Nephron progenitor cell (in vitro differentiated cells): ENCODE data around the gene CASP5.
"Not testable (repeated sequence)": the region's sequence is repeated elsewhere in the genome, so short reads cannot be mapped to it uniquely, and the experiment has no call there.

Experiments
- DNase-seq: peaks from one replicate; pipeline ENCODE4 v3.0.0; 2021
- H3K27ac Mint-ChIP-seq: 2 replicates; pipeline ENCODE4 v1.8.0; 2021; ENCODE audit warnings: mild to moderate bottlenecking, moderate library complexity, mixed read lengths
- H3K27me3 Mint-ChIP-seq: 2 replicates; pipeline ENCODE4 v1.8.0; 2021; ENCODE audit warnings: mild to moderate bottlenecking, low read depth, mixed read lengths; ENCODE audit not compliant: poor library complexity
- H3K36me3 Mint-ChIP-seq: 2 replicates; pipeline ENCODE4 v1.8.0; 2021; ENCODE audit warnings: low read depth, mixed read lengths
- H3K4me1 Mint-ChIP-seq: 2 replicates; pipeline ENCODE4 v1.8.0; 2021; ENCODE audit warnings: mixed read lengths
- H3K4me3 Mint-ChIP-seq: 2 replicates; pipeline ENCODE4 v1.8.0; 2021; ENCODE audit warnings: mild to moderate bottlenecking, moderate library complexity, mixed read lengths
- H3K9me3 Mint-ChIP-seq: 2 replicates; pipeline ENCODE4 v1.8.0; 2021; ENCODE audit warnings: mild to moderate bottlenecking, moderate library complexity, mixed read lengths
- TF ChIP-seq, protein P1 (sequence below): fragments of 200-600 bp; sonication (generic); IDR thresholded peaks from 2 replicates; pipeline ENCODE4 v1.5.0; 2021; ENCODE audit warnings: antibody characterized with exemption

CASP5 gene

DNA sequence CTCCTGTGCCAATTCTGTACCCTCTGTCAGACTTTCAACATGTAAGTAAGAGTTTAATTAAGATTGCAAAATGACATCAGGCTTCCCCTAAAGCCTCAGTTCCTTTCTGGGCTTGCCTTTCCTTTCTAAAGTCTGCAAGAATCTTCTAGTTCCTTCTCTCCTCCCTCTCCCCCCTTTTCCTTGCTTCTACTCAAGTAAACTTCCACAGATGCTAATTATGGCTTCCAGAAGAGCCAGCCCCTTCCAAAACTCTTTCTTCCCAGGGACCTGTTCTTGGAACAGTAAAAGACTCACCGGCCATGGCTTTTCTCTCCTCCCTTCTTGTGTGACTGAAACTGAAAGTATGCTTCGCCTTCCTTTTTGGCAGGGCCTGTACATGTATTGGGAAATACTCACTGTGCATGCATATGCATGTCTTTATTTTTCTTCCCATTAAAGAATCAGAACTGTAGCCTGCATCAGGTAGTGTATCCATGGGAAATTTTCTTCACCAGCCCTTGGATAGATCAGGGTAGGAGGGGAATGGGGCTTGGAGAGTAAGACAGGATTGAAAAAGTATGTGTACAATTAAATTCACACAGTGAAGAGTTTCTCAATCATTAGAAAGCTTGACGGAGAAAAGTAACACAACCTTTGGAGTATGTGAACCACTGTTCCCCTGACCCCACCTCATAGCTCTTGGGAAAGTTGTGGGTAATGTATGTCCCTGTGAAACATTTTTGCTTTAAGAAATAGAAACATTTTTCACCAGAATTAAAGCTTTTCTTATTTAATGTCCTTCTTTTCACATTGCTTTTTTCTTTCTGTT, 12.0 kb upstream of the CASP5 start, which contains the start of gene CASP1:
Gene CASP1 (minus strand): TSS at position 332 of the 808 bp plus-strand sequence. CDS start 31 bp downstream, at position 301.
- Mint-ChIP-seq H3K4me1 (no peaks in the 10 kb centered on the region), H3K9me3 (no peaks in the 10 kb centered on the region), H3K27me3 (no peaks in the 10 kb centered on the region), H3K27ac (no peak within 1 kb of the TSS), H3K36me3 (no peaks in the 10 kb centered on the region), H3K4me3 (no peak within 1 kb of the TSS)
- TF ChIP-seq, protein P1, sequence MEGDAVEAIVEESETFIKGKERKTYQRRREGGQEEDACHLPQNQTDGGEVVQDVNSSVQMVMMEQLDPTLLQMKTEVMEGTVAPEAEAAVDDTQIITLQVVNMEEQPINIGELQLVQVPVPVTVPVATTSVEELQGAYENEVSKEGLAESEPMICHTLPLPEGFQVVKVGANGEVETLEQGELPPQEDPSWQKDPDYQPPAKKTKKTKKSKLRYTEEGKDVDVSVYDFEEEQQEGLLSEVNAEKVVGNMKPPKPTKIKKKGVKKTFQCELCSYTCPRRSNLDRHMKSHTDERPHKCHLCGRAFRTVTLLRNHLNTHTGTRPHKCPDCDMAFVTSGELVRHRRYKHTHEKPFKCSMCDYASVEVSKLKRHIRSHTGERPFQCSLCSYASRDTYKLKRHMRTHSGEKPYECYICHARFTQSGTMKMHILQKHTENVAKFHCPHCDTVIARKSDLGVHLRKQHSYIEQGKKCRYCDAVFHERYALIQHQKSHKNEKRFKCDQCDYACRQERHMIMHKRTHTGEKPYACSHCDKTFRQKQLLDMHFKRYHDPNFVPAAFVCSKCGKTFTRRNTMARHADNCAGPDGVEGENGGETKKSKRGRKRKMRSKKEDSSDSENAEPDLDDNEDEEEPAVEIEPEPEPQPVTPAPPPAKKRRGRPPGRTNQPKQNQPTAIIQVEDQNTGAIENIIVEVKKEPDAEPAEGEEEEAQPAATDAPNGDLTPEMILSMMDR, result no peak
- DNase-seq, result no peak

DNA sequence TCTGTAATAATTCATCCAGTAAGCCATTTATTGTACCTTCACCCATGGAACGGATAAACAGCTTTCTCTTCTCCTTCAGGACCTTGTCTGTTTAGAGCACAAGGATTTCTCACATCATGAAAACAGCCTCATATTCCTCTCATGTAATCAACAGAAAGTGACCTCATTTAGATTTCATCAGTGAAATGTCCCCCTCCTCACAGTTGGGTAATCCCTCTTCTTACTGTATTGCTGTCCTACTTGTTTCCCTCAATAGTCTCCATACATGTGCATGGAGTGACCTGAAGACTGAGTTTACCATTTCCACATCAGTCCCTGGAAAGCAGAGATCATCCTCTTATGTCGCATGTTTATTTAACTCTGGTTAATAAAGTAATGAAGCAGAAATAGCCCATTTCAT, 11.4 kb upstream of the CASP5 start:
- not testable (repeated sequence) for H3K4me3 Mint-ChIP-seq, H3K36me3 Mint-ChIP-seq, H3K4me1 Mint-ChIP-seq, H3K9me3 Mint-ChIP-seq, H3K27me3 Mint-ChIP-seq, DNase-seq, H3K27ac Mint-ChIP-seq

DNA sequence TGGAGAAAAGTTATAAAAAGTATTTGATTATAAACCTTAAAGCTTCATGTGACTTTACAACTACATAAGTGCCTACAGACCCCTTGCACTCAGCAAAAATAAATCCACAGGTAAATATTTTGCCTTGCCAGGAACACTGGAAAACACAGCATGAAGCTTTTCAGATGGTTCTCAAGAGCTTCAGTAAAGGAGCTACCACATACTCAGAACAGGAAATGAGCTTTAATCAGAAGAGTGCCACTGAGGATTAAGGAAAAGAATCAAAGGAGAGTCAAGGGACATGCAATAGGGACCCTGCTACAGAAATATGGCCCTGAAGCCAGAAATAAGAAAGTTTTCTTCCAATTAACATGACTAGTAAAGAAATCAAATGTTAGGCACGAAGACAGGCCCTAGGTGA, 10.8 kb upstream of the CASP5 start:
- H3K27me3 Mint-ChIP-seq, result no peaks in the 10 kb centered on the region
- no peaks in the 10 kb centered on the region for H3K9me3 Mint-ChIP-seq
- no peak for DNase-seq
- TF ChIP-seq, protein P1, result no peak
- no peak overlapping the region for H3K4me3 Mint-ChIP-seq
- no peak overlapping the region for H3K27ac Mint-ChIP-seq
- H3K4me1 Mint-ChIP-seq, result no peaks in the 10 kb centered on the region
- H3K36me3 Mint-ChIP-seq, result no peaks in the 10 kb centered on the region

DNA sequence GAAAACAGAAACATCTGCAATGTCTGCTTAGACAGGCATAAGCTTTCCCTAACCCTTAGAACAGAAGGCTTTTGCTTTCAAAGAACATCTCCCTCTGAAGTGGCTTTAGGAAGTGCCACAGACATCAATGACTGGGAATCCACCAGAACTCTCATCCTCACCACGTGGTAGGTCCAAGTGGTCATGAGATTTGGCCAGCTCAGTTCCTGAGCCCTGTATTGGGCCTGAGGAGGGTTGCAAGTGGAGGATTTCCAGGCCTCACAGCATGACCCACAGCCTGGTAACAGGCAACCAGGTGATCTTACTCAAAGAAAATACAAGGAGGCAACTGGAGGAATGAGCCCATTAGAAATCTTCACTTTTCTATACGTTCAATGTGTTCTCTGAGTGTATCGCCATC, 10.4 kb upstream of the CASP5 start:
- no peak for DNase-seq
- Mint-ChIP-seq H3K9me3 (no peaks in the 10 kb centered on the region), H3K27ac (no peak overlapping the region)

DNA sequence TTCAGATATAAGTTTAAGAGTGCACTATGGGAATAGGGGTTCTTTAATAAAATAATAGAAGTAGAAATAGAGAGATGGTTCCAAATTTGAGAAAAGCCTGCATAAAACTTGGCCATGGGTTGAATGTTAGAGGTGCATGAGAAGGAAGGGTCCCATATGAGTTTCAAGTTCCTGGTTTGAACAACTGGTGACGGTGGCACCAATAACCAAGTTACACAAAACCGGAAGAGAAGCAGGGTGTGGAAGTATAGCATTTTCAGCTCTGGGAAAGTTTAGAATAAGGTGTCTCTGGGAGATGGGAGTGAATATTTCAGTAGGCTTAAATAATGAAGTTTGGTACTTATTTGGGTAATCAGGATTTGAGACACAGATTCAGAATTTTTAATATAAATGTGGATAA, 9.5 kb upstream of the CASP5 start:
- Mint-ChIP-seq H3K27ac (no peak overlapping the region), H3K36me3 (no peaks in the 10 kb centered on the region), H3K4me3 (no peak overlapping the region), H3K4me1 (no peaks in the 10 kb centered on the region), H3K27me3 (no peaks in the 10 kb centered on the region), H3K9me3 (no peaks in the 10 kb centered on the region)
- TF ChIP-seq, protein P1, result no peak
- DNase-seq, result no peak

More for the DNA sequence above, 10.4 kb upstream of the CASP5 start:
- no peak overlapping the region for H3K4me3 Mint-ChIP-seq
- no peaks in the 10 kb centered on the region for H3K27me3 Mint-ChIP-seq
- TF ChIP-seq, protein P1, result no peak
- no peaks in the 10 kb centered on the region for H3K4me1 Mint-ChIP-seq
- no peaks in the 10 kb centered on the region for H3K36me3 Mint-ChIP-seq

DNA sequence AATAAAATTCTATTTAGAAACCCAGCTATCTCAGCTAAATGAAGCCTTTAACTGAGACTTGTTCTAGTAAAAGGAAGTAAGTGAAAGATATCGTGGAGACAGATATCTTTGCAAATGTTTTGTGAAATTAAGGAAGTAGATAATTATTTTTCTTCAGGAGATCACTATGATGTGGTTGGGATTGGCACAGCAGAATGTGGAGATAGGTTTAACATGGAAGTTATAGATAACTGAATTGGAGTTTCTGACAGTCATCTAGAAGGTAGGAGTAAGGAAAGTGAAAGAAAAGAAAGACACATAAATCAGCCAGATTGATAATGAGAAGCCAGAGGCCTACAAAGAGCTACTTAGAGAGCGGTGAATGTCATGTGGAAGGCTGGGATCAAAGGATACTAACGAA, 4.7 kb upstream of the CASP5 start:
- DNase-seq, result no peak
- H3K27me3 Mint-ChIP-seq, result no peaks in the 10 kb centered on the region

More for the DNA sequence above, 4.7 kb upstream of the CASP5 start:
- H3K4me1 Mint-ChIP-seq, result no peaks in the 10 kb centered on the region
- TF ChIP-seq, protein P1, result no peak
- no peak overlapping the region for H3K27ac Mint-ChIP-seq
- H3K36me3 Mint-ChIP-seq, result no peaks in the 10 kb centered on the region
- peaks cover 7% of the 10 kb centered on the region for H3K9me3 Mint-ChIP-seq
- H3K4me3 Mint-ChIP-seq, result no peak overlapping the region
